ENCODE data around the gene GSK3A. TPM values are rescaled to one million over a fixed set of nuclear protein-coding genes. Genes with fewer than 3 reads are reported as not detected.

Gene GSK3A
- total RNA-seq, 1 experiment from 2014 or later = 46.0 TPM

- Histone ChIP-seq H3K9me3 (ENCODE audit: control insufficient read depth, insufficient read depth, low read depth, low read length) (no peaks in the 10 kb centered on the region), H3K27me3 (ENCODE audit: control insufficient read depth, insufficient read depth, low read length) (no peaks in the 10 kb centered on the region), H3K4me1 (ENCODE audit: control insufficient read depth, insufficient read depth, low read length) (peaks cover 13% of the 10 kb centered on the region; the same call in 1 of the 2 replicates), H3K4me3 (ENCODE audit: low read depth in 2 of 2, low read length in 2 of 2) (peak overlapping the region; percentile 73 to 93), H3K36me3 (ENCODE audit: control insufficient read depth, insufficient read depth, low read length) (peaks cover 8% of the 10 kb centered on the region; the same call in 1 of the 2 replicates), H3K27ac (ENCODE audit: low read length) (peak overlapping the region; percentile 94)
- in situ Hi-C loops (cut with HindIII; ENCODE audit: low pct_unique_long_range_greater_than_20kb, low sequenced_read_pairs) (no loop called here), intact Hi-C loops (cut with micrococcal nuclease; ENCODE audit: unreplicated experiment) (no loop called here)
- ATAC-seq (no peak), DNase-seq (ENCODE audit: low read depth, low spot score) (no peak)
- CTCF ChIA-PET = no interaction called here
- POLR2A ChIA-PET = no interaction called here
- no TSS peak for BruUV-seq (replicated peaks)
- TF ChIP-seq POLR2AphosphoS5 (IDR thresholded peaks at IDR 0.05; ENCODE audit: low read depth, low read length) = no peak
- TF ChIP-seq REST (IDR thresholded peaks at IDR 0.05; ENCODE audit: insufficient read depth in 1 of 2, low read depth in 2 of 2, low read length in 1 of 2) = no peak
- TF ChIP-seq TCF7L2 (IDR thresholded peaks at IDR 0.05; ENCODE audit: low read depth, low read length) = no peak
- TF ChIP-seq SIN3A (IDR thresholded peaks at IDR 0.05; ENCODE audit: borderline replicate concordance, insufficient read depth, low read depth, low read length) = no peak
- no peak for TF ChIP-seq CTCF (IDR thresholded peaks at IDR 0.05)
Measured at GRCh38 chr19:42241279-42241678, 1.1 kb downstream of the GSK3A start.

GRCh38 chr19:42239544-42240220, 2.7 kb downstream of the GSK3A start:
- intact Hi-C loops (cut with micrococcal nuclease; ENCODE audit: unreplicated experiment) (no loop called here), in situ Hi-C loops (cut with HindIII; ENCODE audit: low pct_unique_long_range_greater_than_20kb, low sequenced_read_pairs) (no loop called here)
- POLR2A ChIA-PET = no interaction called here
- DNase-seq (ENCODE audit: low read depth, low spot score) = no peak
- ATAC-seq = no peak
- TF ChIP-seq CTCF (IDR thresholded peaks at IDR 0.05) = no peak
- TF ChIP-seq REST (IDR thresholded peaks at IDR 0.05; ENCODE audit: insufficient read depth in 1 of 2, low read depth in 2 of 2, low read length in 1 of 2) = no peak
- no peak for TF ChIP-seq SIN3A (IDR thresholded peaks at IDR 0.05; ENCODE audit: borderline replicate concordance, insufficient read depth, low read depth, low read length)
- no peak for TF ChIP-seq TCF7L2 (IDR thresholded peaks at IDR 0.05; ENCODE audit: low read depth, low read length)
- TF ChIP-seq POLR2AphosphoS5 (IDR thresholded peaks at IDR 0.05; ENCODE audit: low read depth, low read length) = no peak
- Histone ChIP-seq H3K36me3 (ENCODE audit: control insufficient read depth, insufficient read depth, low read length) (peaks cover 8% of the 10 kb centered on the region; the same call in 1 of the 2 replicates), H3K9me3 (ENCODE audit: control insufficient read depth, insufficient read depth, low read depth, low read length) (no peaks in the 10 kb centered on the region), H3K27ac (ENCODE audit: low read length) (no peak overlapping the region), H3K4me3 (ENCODE audit: low read depth in 2 of 2, low read length in 2 of 2) (no peak overlapping the region), H3K4me1 (ENCODE audit: control insufficient read depth, insufficient read depth, low read length) (peaks cover 9% of the 10 kb centered on the region; the same call in 1 of the 2 replicates), H3K27me3 (ENCODE audit: control insufficient read depth, insufficient read depth, low read length) (no peaks in the 10 kb centered on the region)
- no TSS peak for BruUV-seq (replicated peaks)
- CTCF ChIA-PET = no interaction called here

All from Panc1 (cell line).